Measurements from ENCODE around the gene NSD1. TPM values are rescaled to one million over a fixed set of nuclear protein-coding genes. Genes with fewer than 3 reads are reported as not detected.
"Not testable (repeated sequence)": the region's sequence is repeated elsewhere in the genome, so short reads cannot be mapped to it uniquely, and the experiment has no call there.

NSD1 gene
- total RNA-seq, 1 donor from 2014 or later: 98.2 TPM

DNA sequence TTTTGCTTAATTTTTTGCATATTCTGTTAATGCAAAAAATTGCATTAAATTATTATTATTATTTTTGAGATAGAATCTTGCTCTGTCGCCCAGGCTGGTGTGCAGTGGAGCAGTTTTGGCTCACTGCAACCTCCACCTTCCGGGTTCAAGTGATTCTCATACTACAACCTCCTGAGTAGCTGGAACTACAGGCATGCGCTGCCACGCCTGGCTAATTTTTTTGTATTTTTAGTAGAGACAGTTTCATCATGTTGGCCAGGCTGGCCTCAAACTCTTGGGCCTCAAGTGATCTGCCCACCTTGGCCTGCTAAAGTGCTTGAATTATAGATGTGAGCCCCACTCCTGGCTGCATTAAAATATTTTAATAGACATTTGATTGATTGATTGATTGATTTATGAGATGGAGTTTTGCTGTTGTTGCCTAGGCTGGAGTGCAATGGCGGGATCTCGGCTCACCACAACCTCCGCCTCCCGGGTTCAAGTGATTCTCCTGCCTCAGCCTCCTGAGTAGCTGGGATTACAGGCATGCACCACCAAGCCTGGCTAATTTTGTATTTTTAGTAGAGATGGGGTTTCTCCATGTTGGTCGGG, 44.4 kb downstream of the NSD1 start:
- DNase-seq: not testable (repeated sequence)

DNA sequence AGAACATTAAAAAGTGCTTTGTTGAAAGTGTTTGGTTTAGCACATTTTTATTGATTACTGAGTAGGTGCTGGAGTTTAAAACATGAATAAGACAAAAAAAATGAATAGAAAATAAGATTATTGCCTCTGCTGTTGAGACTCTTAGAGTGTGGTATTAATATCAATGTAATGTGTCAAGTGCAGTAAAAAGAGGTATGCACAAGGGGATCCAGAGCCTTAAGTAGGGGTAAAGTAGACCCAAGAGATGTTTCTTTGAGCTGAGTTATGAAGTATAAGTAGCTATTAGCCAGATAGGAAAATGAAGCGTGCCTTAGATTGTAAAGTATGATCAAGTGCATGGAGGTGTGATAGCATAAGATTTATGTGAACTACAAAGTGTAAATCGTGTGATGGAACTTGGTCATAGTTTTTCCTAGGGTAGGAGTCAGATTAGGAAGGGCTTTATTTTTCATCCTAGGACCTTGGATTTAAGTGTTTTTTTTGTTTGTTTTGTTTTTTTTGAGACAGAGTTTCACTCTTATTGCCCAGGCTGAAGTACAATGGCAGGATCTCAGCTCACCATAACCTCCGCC, 45.2 kb downstream of the NSD1 start:
- DNase-seq: no peak

DNA sequence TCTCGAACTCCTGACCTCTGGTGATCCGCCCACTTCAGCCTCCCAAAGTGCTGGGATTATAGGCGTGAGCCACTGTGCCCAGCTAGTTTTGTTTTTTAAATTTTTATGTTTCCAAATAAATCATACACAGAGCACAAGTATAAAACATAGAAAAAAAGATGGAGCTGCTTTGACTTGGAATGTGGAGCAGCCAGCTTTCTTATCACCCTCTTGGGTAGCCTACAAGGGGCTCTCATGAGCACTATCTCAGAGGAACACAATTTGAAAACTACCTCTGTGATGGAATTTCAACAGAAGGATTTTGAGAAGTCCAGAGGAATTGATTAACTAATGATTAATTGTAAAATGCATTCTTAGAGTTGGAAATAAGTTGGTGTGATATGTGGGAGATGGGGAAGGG, 45.9 kb downstream of the NSD1 start:
- no peak for DNase-seq

DNA sequence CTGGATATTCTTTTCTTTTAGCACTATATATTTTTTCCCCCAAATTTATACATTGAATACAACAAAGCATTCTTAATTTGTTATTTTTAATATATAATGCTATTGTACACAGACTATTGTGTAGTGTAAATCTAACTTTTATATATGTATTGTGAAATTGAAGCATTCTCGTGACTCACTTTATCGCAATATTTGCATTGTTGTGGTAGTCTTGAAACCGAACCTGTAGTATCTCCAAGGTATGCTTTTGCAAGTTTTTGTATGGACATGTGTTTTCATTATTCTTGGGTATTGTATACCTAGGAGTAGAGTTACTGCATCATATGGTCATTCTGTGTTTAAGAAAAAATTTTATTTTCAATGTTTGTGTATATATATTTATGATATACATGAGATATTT, 49.6 kb downstream of the NSD1 start:
- DNase-seq: no peak

DNA sequence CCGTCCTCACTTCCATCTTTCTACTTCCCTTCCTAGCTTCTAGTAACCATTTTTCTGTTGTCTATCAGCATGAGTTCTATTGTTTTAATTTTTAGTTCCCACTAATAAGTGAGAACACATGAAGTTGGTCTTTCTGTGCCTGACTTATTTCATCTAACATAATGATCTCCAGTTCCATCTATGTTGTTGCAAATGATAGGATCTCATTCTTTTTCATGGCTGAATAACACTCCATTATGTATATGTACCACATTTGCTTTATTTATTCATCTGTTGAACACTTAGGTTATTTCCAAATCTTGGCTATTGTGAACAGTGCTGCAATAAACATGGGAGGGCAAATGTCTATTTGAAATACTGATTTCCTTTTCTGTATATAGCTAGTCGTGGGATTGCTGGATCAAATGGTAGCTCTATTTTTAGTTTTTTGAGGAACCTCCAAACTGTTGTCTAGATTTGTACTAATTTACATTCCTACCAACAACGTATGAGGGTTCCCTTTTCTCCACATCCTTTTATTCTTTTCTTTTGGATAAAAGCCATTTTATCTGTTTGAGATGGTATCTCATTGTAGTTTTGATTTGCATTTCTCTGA, 50.3 kb downstream of the NSD1 start:
- DNase-seq: no peak

DNA sequence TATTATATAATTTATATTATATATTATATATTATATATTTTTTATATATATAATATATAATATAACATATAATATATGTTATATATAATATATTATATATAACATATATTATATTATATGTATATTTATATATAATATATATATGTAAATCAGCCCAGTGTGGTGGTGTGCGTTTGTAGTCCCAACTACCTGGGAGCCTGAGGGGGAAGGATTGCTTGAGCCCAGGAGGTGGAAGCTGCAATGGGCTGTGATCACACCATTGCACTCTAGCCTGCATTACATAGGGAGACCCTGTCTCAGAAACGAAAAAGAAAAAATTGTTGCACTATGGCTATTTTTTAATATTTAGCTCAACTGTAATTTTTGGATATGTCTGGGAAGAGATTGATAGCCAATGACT, 52.4 kb downstream of the NSD1 start:
- no peak for DNase-seq

DNA sequence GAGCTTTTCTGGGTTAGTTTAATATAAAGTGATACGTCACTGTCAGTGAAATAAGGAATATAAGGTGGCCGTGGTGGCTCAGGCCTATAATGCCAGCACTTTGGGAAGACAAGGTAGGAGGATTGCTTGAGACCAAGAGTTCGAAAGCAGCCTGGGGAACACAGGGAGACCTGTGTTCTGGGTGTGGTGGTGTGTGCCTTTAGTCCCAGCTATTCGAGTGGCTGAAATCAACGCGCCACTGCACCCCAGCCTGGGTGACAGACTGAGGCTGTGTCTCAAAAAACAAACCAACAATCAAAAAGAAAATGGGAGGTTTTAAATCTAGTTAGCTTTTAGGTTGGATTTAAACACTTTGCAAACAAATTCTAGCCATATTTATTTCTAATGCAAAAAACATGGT, 53.1 kb downstream of the NSD1 start:
- DNase-seq: no peak

DNA sequence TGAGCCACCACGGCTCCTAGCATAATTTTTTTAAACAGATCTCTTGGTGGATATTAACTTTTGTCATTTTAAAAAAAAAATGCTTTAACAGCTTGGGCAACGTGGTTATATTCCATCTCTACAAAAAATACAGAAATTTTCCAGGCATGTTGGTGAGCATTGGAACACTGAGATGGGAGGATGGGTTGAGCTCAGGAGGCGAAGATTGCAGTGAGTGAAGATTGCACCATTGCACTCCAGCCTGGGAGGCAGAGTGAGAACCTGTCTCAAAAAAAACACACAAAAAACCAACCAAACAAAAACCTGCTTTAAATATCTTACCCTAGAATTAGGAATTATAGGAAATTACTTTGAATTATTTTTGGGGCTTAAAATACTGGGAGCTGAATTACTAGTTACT, 55.2 kb downstream of the NSD1 start:
- DNase-seq: no peak

DNA sequence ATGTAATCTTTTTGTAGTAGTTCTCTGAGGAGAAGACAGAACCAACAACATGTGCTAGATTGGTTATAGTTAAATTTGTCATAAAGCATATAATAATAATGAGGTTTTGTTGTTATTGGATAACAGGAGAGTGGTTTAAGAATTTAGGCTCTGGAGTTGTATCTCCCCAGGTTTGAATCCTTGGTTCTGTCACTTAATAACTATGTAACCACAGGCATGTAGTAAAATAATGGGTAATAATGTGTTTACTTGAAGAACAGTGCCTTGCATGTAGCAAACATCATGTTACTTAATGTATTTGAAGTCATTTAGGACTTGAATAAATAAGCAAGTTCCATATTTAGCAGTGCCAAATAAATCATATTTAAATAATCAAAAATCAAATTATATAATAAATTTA, 55.8 kb downstream of the NSD1 start:
- no peak for DNase-seq

DNA sequence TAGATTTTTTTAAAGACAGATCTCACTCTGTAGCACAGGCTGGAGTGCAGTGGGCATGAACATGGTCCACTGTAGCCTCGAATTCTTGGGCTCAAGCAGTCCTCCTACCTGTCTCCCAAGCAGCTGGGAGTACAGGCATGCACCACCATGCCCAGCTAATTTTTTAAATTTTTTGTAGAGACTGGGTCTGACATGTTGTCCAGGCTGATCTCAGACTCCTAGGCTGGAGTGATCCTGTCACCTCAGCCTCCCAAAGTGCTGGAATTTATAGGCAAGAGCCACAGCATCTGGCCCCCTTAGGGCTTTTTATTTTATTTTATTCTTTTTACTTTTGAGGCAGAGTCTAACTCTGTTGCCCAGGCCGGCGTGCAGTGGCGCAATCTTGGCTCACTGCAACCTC, 56.4 kb downstream of the NSD1 start:
- DNase-seq: no peak

DNA sequence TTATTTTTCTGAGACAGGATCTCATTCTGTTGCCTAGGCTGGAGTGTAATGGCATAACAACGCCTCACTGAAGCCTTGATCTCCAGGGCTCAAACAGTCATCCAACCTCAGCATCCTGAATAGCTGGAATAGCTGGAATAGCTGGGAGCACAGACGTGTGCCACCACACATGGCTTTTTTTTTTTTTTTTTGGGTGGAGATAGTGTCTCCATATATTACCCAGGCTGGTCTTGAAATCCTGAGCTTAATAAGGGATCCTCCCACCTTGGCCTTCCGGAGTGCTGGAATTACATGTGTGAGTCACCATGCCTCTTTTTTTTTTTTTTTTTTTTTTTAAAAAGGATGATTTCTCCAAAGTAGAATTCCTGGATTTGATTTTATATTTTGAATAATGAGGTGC, 60.7 kb downstream of the NSD1 start:
- peak; percentile 38 for DNase-seq

DNA sequence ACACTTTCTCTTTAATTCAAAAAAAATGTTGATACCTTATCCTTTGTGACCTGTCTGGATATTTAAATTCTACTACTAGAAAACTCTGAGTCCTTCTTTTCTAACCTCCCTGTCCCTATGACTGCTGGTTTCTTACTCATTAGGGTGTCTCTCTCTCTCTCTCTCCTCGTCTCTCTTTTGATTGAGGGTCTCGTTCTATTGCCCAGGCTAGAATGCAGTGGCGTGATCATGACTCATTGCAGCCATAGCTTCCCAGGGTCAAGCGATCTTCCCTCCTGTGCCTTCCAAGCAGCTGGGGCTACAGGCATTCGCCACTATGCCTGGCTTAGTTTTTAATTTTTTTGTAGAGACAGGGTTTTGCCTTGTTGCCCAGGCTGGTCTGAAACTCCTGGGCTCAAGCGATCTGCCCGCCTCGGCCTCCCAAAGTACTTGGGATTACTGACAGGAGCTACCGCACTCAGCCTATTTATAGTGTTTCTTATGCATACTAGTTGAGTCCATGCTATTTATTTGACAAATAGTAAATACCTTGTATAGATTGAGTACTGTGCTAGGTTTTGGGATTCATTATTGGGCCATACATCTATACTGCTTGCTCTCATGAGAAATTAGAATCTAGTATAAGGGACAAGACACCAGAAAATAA, 61.9 kb downstream of the NSD1 start:
- DNase-seq: no peak

DNA sequence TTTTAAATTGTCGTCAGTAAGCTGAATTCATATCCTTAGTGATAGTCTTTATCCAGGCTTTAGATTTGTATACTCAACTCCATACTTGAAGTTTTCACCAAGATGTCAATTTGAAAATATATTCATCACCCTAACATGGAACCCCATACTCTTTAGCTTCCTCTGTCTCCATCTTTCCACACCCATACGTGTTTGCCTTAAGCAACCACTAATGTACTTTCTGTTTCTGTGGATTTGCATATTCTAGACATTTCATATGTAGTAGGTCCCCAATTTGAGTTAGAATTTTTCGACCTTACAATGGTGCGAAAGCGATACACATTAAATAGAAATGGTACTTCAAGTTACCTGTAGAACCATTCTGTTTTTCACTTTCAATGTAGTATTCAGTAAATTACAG, 65.2 kb downstream of the NSD1 start:
- DNase-seq: no peak

DNA sequence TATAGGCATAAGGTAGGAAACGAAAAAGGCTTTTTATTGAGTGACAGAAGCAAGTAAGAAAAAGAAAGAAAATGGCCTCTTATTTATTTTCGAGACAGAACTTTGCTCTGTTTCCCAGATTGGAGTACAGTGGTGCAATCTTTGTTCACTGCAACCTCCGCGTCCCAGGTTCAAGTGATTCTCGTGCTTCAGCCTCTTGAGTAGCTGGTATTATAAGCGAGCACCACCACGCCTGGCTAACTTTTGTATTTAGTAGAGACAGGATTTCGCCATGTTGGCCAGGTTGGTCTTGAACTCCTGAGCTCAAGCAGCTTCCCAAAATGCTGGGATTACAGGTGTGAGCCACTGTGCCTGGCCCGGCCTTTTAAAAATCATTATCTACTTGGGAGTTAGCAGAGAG, 70.7 kb downstream of the NSD1 start:
- DNase-seq: no peak

DNA sequence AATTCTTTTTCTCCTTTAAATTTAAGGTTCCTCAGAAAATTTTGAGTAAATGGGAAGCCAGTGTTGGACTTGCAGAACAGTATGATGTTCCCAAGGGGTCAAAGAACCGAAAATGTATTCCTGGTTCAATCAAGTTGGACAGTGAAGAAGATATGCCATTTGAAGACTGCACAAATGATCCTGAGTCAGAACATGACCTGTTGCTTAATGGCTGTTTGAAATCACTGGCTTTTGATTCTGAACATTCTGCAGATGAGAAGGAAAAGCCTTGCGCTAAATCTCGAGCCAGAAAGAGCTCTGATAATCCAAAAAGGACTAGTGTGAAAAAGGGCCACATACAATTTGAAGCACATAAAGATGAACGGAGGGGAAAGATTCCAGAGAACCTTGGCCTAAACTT, 76.0 kb downstream of the NSD1 start:
- DNase-seq: no peak

DNA sequence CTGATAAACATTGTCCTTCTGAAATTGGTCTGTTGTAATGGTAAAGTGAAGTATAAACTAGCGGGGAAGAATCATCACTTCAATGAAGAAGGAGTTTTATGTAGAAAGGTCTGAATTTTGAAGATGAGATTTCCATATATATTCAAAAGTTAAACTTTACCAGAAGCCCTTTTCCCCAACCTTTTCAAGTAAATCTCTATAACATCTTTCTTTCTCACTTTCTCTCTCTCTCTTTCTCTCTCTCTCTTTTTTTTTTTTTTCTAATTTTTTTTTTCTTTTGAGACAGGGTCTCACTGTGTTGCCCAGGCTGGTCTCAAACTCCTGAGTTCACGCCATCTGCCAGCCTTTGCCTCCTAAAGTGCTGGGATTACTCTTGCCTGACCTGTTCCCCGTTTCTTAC, 78.7 kb downstream of the NSD1 start:
- no peak for DNase-seq

DNA sequence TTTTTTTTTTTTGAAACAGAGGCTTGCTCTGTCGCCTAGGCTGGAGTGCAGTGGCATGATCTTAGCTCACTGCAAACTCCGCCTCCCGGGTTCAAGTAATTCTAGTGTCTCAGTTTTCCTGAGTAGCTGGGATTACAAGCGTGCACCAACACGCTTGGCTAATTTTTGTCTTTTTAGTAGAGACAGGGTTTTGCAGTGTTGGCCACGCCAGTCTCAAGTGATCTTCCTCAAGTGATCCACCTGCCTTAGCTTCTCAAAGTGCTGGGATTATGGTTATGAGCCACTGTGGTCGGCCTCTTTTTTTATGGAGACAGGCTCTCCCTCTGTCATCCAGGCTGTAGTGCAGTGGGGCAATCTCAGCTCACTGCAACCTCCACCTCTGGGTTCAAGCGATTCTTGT, 87.0 kb downstream of the NSD1 start:
- peak; percentile 26 for DNase-seq

DNA sequence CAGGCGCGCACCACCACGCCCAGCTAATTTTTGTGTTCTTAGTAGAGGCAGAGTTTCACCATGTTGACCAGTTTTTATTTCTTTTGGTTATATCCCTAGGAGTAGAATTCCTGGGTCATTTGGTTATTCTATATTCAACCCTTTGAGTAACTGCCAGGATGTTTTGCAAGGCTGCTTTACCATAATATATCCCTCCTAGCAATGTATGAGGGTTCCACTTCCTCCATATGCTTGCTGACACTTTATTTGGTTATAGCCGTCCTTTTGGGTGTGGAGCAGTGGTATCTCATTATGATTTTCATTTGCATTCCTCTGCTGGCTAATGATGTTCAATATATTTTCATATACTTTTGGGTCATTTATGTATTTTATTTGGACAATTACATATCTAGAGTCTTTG, 88.7 kb downstream of the NSD1 start:
- DNase-seq: no peak

DNA sequence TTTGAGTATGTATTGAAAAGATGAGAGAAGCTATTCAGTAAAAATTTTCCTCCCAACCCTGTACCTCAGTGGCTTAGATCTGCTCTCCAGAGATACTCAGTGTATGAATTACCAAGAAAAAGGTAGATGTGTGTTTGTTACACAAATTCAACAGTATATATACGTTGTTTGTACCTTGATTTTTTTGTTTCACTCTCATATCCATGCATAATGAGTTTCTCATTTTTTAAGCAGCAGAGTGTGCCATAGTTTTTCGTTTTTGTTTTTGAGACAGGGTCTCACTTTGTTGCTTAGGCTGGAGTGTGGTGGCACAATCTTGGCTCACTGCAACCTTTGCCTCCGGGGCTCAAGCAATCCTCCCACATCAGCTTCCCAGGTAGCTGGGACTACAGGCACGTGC, 92.2 kb downstream of the NSD1 start:
- DNase-seq: no peak

DNA sequence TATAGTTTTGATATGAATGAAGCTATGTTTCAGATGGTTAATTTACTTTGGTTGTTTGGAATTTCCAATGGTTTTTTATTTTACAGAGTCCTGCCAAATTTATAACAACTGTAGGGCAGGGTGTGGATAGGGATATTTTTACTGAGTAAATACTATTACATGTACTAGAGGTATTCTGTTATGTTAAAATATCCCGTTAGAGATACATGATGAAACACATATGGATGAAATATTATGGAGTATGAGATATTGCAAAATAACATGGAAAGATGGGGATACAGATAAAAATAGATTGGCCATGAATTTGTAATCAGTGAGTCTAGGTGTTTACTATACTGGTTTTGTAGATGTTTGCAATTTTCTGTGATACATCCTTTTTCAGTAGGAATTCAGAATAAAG, 93.3 kb downstream of the NSD1 start:
- no peak for DNase-seq

DNA sequence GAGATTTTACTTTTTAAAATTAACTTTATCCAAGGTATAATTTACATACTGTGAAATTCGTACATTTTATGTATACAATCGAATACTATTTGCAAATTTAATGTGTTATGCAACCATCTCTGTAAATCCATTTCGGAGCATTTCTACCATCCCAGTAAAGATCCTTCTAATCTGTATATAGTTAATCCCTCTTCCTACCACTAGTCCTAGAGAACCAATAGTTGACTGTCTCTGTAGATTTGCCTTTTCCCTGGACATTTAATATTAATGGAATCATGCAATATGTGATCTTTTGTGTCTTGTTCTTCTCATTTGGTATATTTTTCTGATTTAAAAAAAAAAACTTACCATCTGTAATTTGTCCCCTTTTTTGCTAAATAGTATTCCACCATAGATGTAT, 95.2 kb downstream of the NSD1 start:
- DNase-seq: no peak

DNA sequence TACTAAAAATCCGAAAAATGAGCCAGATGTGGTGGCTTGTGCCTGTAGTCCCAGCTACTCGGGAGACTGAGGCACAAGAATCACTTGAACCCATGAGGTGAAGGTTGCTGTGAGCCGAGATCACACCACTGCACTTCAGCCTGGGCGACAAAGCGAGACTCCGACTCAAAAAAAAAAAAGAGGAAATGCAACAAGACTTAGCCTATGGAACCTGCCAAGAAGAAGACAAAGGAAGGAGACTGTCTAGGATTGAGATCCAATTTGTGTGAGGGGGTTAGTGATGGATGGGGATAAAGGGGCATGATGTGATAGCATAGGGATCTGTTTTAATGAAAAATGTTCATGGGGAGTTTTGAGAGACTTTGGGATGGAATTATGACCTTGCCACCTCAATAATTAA, 97.1 kb downstream of the NSD1 start:
- no peak for DNase-seq

DNA sequence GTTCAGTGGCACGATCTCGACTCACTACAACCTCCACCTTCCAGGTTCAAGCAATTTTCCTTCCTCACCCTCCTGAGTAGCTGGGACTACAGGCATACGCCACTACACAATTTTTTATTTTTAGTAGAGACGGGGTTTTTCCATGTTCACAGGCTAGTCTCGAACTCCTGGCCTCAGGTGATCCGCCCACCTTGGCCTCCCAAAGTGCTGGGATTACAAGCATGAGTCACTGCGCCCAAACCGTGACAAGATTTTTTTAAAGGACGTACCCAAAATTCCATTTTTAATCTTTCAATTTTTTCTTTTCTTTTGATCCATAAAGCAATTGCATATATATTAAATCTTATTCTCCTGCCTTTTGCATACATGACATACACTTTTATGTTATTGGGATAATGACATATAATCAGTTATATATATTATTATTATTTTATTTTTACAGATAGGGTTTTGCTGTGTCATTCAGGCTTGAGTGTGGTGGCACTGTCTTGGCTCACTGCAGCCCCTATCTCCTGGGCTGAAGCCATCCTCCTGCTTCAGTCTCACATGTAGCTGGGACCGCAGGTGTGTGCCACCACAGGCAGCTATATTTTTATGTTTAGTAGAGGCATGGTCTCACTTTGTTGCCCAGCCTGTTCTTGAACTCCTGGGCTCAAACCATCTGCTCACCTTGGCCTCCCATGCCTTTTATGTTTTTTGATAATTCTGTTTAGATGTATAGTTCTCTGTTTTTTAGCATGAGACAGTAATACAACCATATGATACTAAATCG, 98.1 kb downstream of the NSD1 start:
- no peak for DNase-seq
